ENCODE measurements around the gene FUT2.

The FUT2 gene

GRCh38 chr19:48658483-48658882, 37.3 kb upstream of the FUT2 start:
- Histone ChIP-seq H3K27me3 (ENCODE audit: control insufficient read depth in 2 of 2, insufficient read depth in 2 of 2, low read length in 2 of 2) (no peaks in the 10 kb centered on the region), H3K9ac (ENCODE audit: low read depth in 1 of 2, low read length in 2 of 2) (no peak overlapping the region), H3K9me3 (ENCODE audit: control insufficient read depth in 2 of 2, low read length in 2 of 2) (no peaks in the 10 kb centered on the region), H3K27ac (ENCODE audit: low read depth in 2 of 2, low read length in 2 of 2) (peak overlapping the region in 1 of 2 donors; percentile 42), H3K4me1 (ENCODE audit: control insufficient read depth in 2 of 2, insufficient read depth in 2 of 2, low read length in 2 of 2) (peaks cover 0 to 4% of the 10 kb centered on the region in 2 donors), H3K36me3 (ENCODE audit: control insufficient read depth in 2 of 2, insufficient read depth in 2 of 2, low read length in 2 of 2) (no peaks in the 10 kb centered on the region), H3K4me3 (ENCODE audit: low read length in 2 of 2) (no peak overlapping the region)

- Histone ChIP-seq H3K4me1 (ENCODE audit: control insufficient read depth in 2 of 2, insufficient read depth in 2 of 2, low read length in 2 of 2) (peaks cover 0 to 4% of the 10 kb centered on the region in 2 donors), H3K27me3 (ENCODE audit: control insufficient read depth in 2 of 2, insufficient read depth in 2 of 2, low read length in 2 of 2) (no peaks in the 10 kb centered on the region), H3K9me3 (ENCODE audit: control insufficient read depth in 2 of 2, low read length in 2 of 2) (no peaks in the 10 kb centered on the region), H3K9ac (ENCODE audit: low read depth in 1 of 2, low read length in 2 of 2) (no peak overlapping the region), H3K27ac (ENCODE audit: low read depth in 2 of 2, low read length in 2 of 2) (no peak overlapping the region), H3K36me3 (ENCODE audit: control insufficient read depth in 2 of 2, insufficient read depth in 2 of 2, low read length in 2 of 2) (no peaks in the 10 kb centered on the region), H3K4me3 (ENCODE audit: low read length in 2 of 2) (no peak overlapping the region)
Observed at GRCh38 chr19:48659768-48660167, 36.0 kb upstream of the FUT2 start.

- Histone ChIP-seq H3K9ac (ENCODE audit: low read depth in 1 of 2, low read length in 2 of 2) (no peak overlapping the region), H3K4me3 (ENCODE audit: low read length in 2 of 2) (peak overlapping the region in 1 of 2 donors; percentile 50), H3K4me1 (ENCODE audit: control insufficient read depth in 2 of 2, insufficient read depth in 2 of 2, low read length in 2 of 2) (peaks cover 0 to 4% of the 10 kb centered on the region in 2 donors), H3K9me3 (ENCODE audit: control insufficient read depth in 2 of 2, low read length in 2 of 2) (no peaks in the 10 kb centered on the region), H3K27me3 (ENCODE audit: control insufficient read depth in 2 of 2, insufficient read depth in 2 of 2, low read length in 2 of 2) (no peaks in the 10 kb centered on the region), H3K36me3 (ENCODE audit: control insufficient read depth in 2 of 2, insufficient read depth in 2 of 2, low read length in 2 of 2) (no peaks in the 10 kb centered on the region), H3K27ac (ENCODE audit: low read depth in 2 of 2, low read length in 2 of 2) (peak overlapping the region; percentile 49 to 59)
Observed at GRCh38 chr19:48660852-48661710, 34.7 kb upstream of the FUT2 start.

- Histone ChIP-seq H3K36me3 (ENCODE audit: control insufficient read depth in 2 of 2, insufficient read depth in 2 of 2, low read length in 2 of 2) (no peaks in the 10 kb centered on the region), H3K9me3 (ENCODE audit: control insufficient read depth in 2 of 2, low read length in 2 of 2) (no peaks in the 10 kb centered on the region), H3K4me3 (ENCODE audit: low read length in 2 of 2) (no peak overlapping the region), H3K27ac (ENCODE audit: low read depth in 2 of 2, low read length in 2 of 2) (no peak overlapping the region), H3K27me3 (ENCODE audit: control insufficient read depth in 2 of 2, insufficient read depth in 2 of 2, low read length in 2 of 2) (no peaks in the 10 kb centered on the region), H3K4me1 (ENCODE audit: control insufficient read depth in 2 of 2, insufficient read depth in 2 of 2, low read length in 2 of 2) (peaks cover 0 to 4% of the 10 kb centered on the region in 2 donors), H3K9ac (ENCODE audit: low read depth in 1 of 2, low read length in 2 of 2) (no peak overlapping the region)
Observed at GRCh38 chr19:48661711-48662090, 34.1 kb upstream of the FUT2 start.

DNA sequence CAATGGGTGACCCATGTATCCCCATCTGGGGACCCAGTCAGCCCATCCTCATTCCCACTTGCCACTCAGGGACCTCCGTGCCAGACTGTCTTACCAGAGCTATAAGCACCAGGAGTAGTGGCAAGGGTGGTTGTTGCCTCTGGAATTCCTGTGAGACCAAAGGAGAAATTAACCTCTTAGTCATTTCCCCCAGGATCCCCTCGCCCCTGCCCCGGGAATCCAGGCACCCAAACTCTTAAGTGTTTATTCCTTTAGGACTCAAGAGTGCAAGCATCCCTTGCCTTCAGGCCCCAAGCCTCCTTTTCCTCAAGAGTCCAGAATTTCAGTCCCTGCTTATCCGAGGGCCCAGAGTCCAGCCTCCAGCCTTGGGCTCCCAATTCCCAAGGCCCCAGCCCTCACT, 32.1 kb upstream of the FUT2 start:
- Histone ChIP-seq H3K4me3 (ENCODE audit: low read length in 2 of 2) (no peak overlapping the region), H3K27me3 (ENCODE audit: control insufficient read depth in 2 of 2, insufficient read depth in 2 of 2, low read length in 2 of 2) (no peaks in the 10 kb centered on the region), H3K4me1 (ENCODE audit: control insufficient read depth in 2 of 2, insufficient read depth in 2 of 2, low read length in 2 of 2) (peaks cover 0 to 4% of the 10 kb centered on the region in 2 donors), H3K27ac (ENCODE audit: low read depth in 2 of 2, low read length in 2 of 2) (no peak overlapping the region), H3K9ac (ENCODE audit: low read depth in 1 of 2, low read length in 2 of 2) (no peak overlapping the region), H3K9me3 (ENCODE audit: control insufficient read depth in 2 of 2, low read length in 2 of 2) (no peaks in the 10 kb centered on the region), H3K36me3 (ENCODE audit: control insufficient read depth in 2 of 2, insufficient read depth in 2 of 2, low read length in 2 of 2) (no peaks in the 10 kb centered on the region)

DNA sequence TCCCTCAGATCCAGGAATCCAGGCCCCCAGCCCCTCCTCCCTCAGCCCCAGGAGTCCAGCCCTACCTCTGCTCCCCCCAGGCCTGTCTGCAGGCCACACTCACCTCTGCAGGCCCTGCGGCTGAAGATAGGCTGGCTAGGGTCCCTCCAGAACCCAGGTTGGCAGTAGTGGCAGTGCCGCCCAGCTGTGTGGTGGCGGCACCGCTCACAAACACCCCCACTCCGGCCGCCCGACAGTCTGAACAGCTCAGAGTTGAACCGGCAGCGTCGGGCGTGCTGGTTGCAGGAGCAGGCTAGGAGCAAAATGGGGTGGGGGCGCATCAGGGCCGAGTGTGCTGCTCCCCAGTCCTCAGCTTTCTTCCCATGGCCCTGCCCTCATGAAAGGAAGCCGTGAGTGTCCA, 31.3 kb upstream of the FUT2 start:
- no peaks in the 10 kb centered on the region for H3K36me3 ChIP-seq (ENCODE audit: control insufficient read depth in 2 of 2, insufficient read depth in 2 of 2, low read length in 2 of 2)
- no peak overlapping the region for H3K9ac ChIP-seq (ENCODE audit: low read depth in 1 of 2, low read length in 2 of 2)
- no peaks in the 10 kb centered on the region for H3K9me3 ChIP-seq (ENCODE audit: control insufficient read depth in 2 of 2, low read length in 2 of 2)
- H3K4me1 ChIP-seq (ENCODE audit: control insufficient read depth in 2 of 2, insufficient read depth in 2 of 2, low read length in 2 of 2) = peaks cover 0 to 4% of the 10 kb centered on the region in 2 donors
- H3K27me3 ChIP-seq (ENCODE audit: control insufficient read depth in 2 of 2, insufficient read depth in 2 of 2, low read length in 2 of 2) = no peaks in the 10 kb centered on the region
- no peak overlapping the region for H3K27ac ChIP-seq (ENCODE audit: low read depth in 2 of 2, low read length in 2 of 2)
- H3K4me3 ChIP-seq (ENCODE audit: low read length in 2 of 2) = no peak overlapping the region

GRCh38 chr19:48665786-48666185, 30.0 kb upstream of the FUT2 start:
- no peak overlapping the region for H3K4me3 ChIP-seq (ENCODE audit: low read length in 2 of 2)
- no peaks in the 10 kb centered on the region for H3K27me3 ChIP-seq (ENCODE audit: control insufficient read depth in 2 of 2, insufficient read depth in 2 of 2, low read length in 2 of 2)
- H3K4me1 ChIP-seq (ENCODE audit: control insufficient read depth in 2 of 2, insufficient read depth in 2 of 2, low read length in 2 of 2) = peaks cover 0 to 2% of the 10 kb centered on the region in 2 donors
- no peaks in the 10 kb centered on the region for H3K9me3 ChIP-seq (ENCODE audit: control insufficient read depth in 2 of 2, low read length in 2 of 2)
- H3K9ac ChIP-seq (ENCODE audit: low read depth in 1 of 2, low read length in 2 of 2) = no peak overlapping the region
- H3K27ac ChIP-seq (ENCODE audit: low read depth in 2 of 2, low read length in 2 of 2) = no peak overlapping the region
- H3K36me3 ChIP-seq (ENCODE audit: control insufficient read depth in 2 of 2, insufficient read depth in 2 of 2, low read length in 2 of 2) = no peaks in the 10 kb centered on the region

GRCh38 chr19:48668332-48668731, 27.4 kb upstream of the FUT2 start:
- Histone ChIP-seq H3K4me3 (ENCODE audit: low read length in 2 of 2) (no peak overlapping the region), H3K4me1 (ENCODE audit: control insufficient read depth in 2 of 2, insufficient read depth in 2 of 2, low read length in 2 of 2) (no peaks in the 10 kb centered on the region), H3K27ac (ENCODE audit: low read depth in 2 of 2, low read length in 2 of 2) (no peak overlapping the region), H3K9ac (ENCODE audit: low read depth in 1 of 2, low read length in 2 of 2) (no peak overlapping the region), H3K9me3 (ENCODE audit: control insufficient read depth in 2 of 2, low read length in 2 of 2) (no peaks in the 10 kb centered on the region), H3K27me3 (ENCODE audit: control insufficient read depth in 2 of 2, insufficient read depth in 2 of 2, low read length in 2 of 2) (no peaks in the 10 kb centered on the region), H3K36me3 (ENCODE audit: control insufficient read depth in 2 of 2, insufficient read depth in 2 of 2, low read length in 2 of 2) (no peaks in the 10 kb centered on the region)

- no peaks in the 10 kb centered on the region for H3K4me1 ChIP-seq (ENCODE audit: control insufficient read depth in 2 of 2, insufficient read depth in 2 of 2, low read length in 2 of 2)
- H3K27ac ChIP-seq (ENCODE audit: low read depth in 2 of 2, low read length in 2 of 2) = no peak overlapping the region
- H3K9ac ChIP-seq (ENCODE audit: low read depth in 1 of 2, low read length in 2 of 2) = no peak overlapping the region
- H3K36me3 ChIP-seq (ENCODE audit: control insufficient read depth in 2 of 2, insufficient read depth in 2 of 2, low read length in 2 of 2) = no peaks in the 10 kb centered on the region
- H3K4me3 ChIP-seq (ENCODE audit: low read length in 2 of 2) = no peak overlapping the region
- no peaks in the 10 kb centered on the region for H3K27me3 ChIP-seq (ENCODE audit: control insufficient read depth in 2 of 2, insufficient read depth in 2 of 2, low read length in 2 of 2)
- H3K9me3 ChIP-seq (ENCODE audit: control insufficient read depth in 2 of 2, low read length in 2 of 2) = no peaks in the 10 kb centered on the region
Observed at GRCh38 chr19:48668761-48669160, 27.0 kb upstream of the FUT2 start.

DNA sequence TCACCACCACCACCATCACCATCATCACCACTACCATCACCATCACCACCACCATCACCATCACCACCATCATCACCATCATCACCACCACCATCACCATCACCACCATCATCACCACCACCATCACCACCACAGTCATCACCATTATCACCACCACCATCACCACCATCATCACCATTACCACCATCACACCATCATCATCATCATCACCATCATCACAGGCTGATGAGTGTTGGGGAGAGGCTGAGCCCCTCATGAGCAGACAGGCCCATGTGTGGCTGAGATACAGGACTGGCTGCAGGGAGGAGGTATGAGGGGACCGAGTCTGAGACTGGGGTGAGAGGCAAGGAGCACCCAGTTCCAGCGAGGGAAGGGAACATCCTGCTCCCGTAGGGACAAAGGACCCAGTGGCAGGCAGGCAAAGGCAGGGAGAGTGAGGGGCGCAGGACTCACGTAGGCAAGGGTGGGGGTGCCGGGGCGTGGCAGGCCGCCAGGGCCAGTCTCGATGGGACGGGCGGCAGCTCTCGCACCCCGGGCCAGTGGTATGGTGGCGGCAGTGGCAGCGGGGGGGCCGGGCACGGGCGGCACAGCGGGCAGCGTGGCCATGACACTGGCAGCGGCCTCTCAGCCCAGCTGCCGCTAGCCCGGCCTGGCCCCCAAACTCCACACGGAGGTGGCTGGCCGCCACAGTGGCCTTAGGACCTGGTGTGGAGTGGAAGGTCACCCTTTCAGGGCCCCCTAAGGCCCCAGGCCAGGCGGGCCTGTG, 25.7 kb upstream of the FUT2 start:
- no peak overlapping the region for H3K27ac ChIP-seq (ENCODE audit: low read depth in 2 of 2, low read length in 2 of 2)
- no peaks in the 10 kb centered on the region for H3K36me3 ChIP-seq (ENCODE audit: control insufficient read depth in 2 of 2, insufficient read depth in 2 of 2, low read length in 2 of 2)
- H3K9ac ChIP-seq (ENCODE audit: low read depth in 1 of 2, low read length in 2 of 2) = no peak overlapping the region
- H3K9me3 ChIP-seq (ENCODE audit: control insufficient read depth in 2 of 2, low read length in 2 of 2) = no peaks in the 10 kb centered on the region
- H3K27me3 ChIP-seq (ENCODE audit: control insufficient read depth in 2 of 2, insufficient read depth in 2 of 2, low read length in 2 of 2) = no peaks in the 10 kb centered on the region
- H3K4me1 ChIP-seq (ENCODE audit: control insufficient read depth in 2 of 2, insufficient read depth in 2 of 2, low read length in 2 of 2) = no peaks in the 10 kb centered on the region
- no peak overlapping the region for H3K4me3 ChIP-seq (ENCODE audit: low read length in 2 of 2)
